GM12878 (cell line): ENCODE measurements around the gene PPP1R13B. TPM values are rescaled to one million over a fixed set of nuclear protein-coding genes. Genes with fewer than 3 reads are reported as not detected.

Experiments
- ATAC-seq: fragments of 200-7000 bp; cut with Tn5 transposase; 3 replicates; pipeline ENCODE4 v1.9.1; 2020; ENCODE audit warnings: mild to moderate bottlenecking, moderate library complexity
- BruUV-seq: library from RNA; stranded (reverse); fragments of 400-500 nt; replicated peaks from 2 replicates; lab custom pipeline; 2021; lab: Mats Ljungman, UMichigan
- CTCF ChIA-PET: fragments of 300-600 bp; sonication (Branson Sonifier 250); formaldehyde crosslinking; extraction: SDS; loops from one replicate; lab custom pipeline; 2021; ENCODE audit warnings: inconsistent platforms; lab: Yijun Ruan, JAX
- POLR2A ChIA-PET: fragments of 350-600 bp; formaldehyde crosslinking; extraction: SDS; loops from one replicate; lab custom pipeline; 2021; ENCODE audit warnings: inconsistent platforms; lab: Charles Lee
- RAD21 ChIA-PET: fragments of 300-600 bp; sonication (Branson Sonifier 250); formaldehyde crosslinking; loops from one replicate; lab custom pipeline; 2023; ENCODE audit warnings: antibody characterized with exemption; ENCODE audit not compliant: unreplicated experiment; lab: Charles Lee
- SMC1A ChIA-PET: fragments of 300-600 bp; sonication (Branson Sonifier 250); formaldehyde crosslinking; loops from one replicate; lab custom pipeline; 2023; ENCODE audit not compliant: unreplicated experiment, uncharacterized antibody; lab: Charles Lee
- DNase-seq: peaks from one replicate; pipeline ENCODE4 v3.0.0-alpha.2; 2011; ENCODE audit warnings: low read depth, low spot score
- FAIRE-seq: peaks from 3 replicates; lab custom pipeline; 2011; peaks lifted over from hg19 to GRCh38; lab: Jason Lieb, UNC
- H2AFZ ChIP-seq: 2 replicates; pipeline ENCODE4 v1.6.0; 2011; ENCODE audit warnings: low read depth, low read length, control low read depth; ENCODE audit not compliant: control insufficient read depth
- H3K27ac ChIP-seq: 2 replicates; pipeline ENCODE4 v1.5.1; 2011; ENCODE audit warnings: control low read depth; ENCODE audit not compliant: control insufficient read depth, insufficient read depth
- H3K27me3 ChIP-seq, 2 experiments: replicated peaks in 1 of 2; 2 replicates each; pipeline versions ENCODE4 v1.6.0 to v1.6.1; 2011; ENCODE audit warnings: low read length in 1 of 2; ENCODE audit not compliant: control insufficient read depth in 2 of 2, insufficient read depth in 2 of 2
- H3K36me3 ChIP-seq, 2 experiments: 2 replicates each; pipeline ENCODE4 v1.5.1; 2011; ENCODE audit warnings: low read length in 1 of 2; ENCODE audit not compliant: control insufficient read depth in 2 of 2, insufficient read depth in 2 of 2
- H3K4me1 ChIP-seq: 2 replicates; pipeline ENCODE4 v1.6.1; 2011; ENCODE audit warnings: mild to moderate bottlenecking, low read length, moderate library complexity, mixed read lengths; ENCODE audit not compliant: control insufficient read depth, insufficient read depth
- H3K4me2 ChIP-seq: 2 replicates; pipeline ENCODE4 v1.6.0; 2011; ENCODE audit warnings: control low read depth; ENCODE audit not compliant: control insufficient read depth, insufficient read depth
- H3K4me3 ChIP-seq: fragments of 200-600 bp; sonication (generic); 2 replicates; pipeline ENCODE4 v1.5.1; 2016
- H3K79me2 ChIP-seq: 2 replicates; pipeline ENCODE4 v1.6.0; 2011; ENCODE audit warnings: low read length; ENCODE audit not compliant: control insufficient read depth, insufficient read depth
- H3K9ac ChIP-seq: 2 replicates; pipeline ENCODE4 v1.8.0; 2011; ENCODE audit warnings: low read length, control low read depth, mixed read lengths; ENCODE audit not compliant: control insufficient read depth, insufficient read depth
- H3K9me3 ChIP-seq: replicated peaks from 3 replicates; pipeline ENCODE4 v1.5.1; 2011; ENCODE audit warnings: mild to moderate bottlenecking, low read length; ENCODE audit not compliant: control insufficient read depth, insufficient read depth
- H4K20me1 ChIP-seq: 2 replicates; pipeline ENCODE4 v1.6.0; 2011; ENCODE audit not compliant: control insufficient read depth, insufficient read depth
- CBX5 ChIP-seq: sonication (generic); IDR thresholded peaks from 2 replicates; pipeline ENCODE4 v1.6.1; 2016; ENCODE audit warnings: low read depth, moderate library complexity, mild to moderate bottlenecking, inconsistent platforms
- IKZF1 ChIP-seq: fragments of 450-650 bp; conservative IDR thresholded peaks from 2 replicates; pipeline ENCODE4 v1.6.1; 2017; ENCODE audit warnings: antibody characterized with exemption, mild to moderate bottlenecking
- TARDBP ChIP-seq: IDR thresholded peaks from 2 replicates; pipeline ENCODE4 v1.6.1; 2016; ENCODE audit warnings: borderline replicate concordance
- WGBS: methylation state at CpG from one replicate; pipeline ENCODE4 v1.1.6; 2016; ENCODE audit warnings: low lambda C conversion rate; ENCODE audit not compliant: insufficient replicate concordance, insufficient coverage; ENCODE audit errors: missing lambda C conversion rate; 5-methylcytosine and 5-hydroxymethylcytosine counted together
- in situ Hi-C: fragments of 300-500 bp; cut with MboI; formaldehyde crosslinking; loops from 9 replicates; pipeline ENCODE4 v1.14.3; 2018; ENCODE audit warnings: mixed read lengths
- intact Hi-C: fragments of 100-400 bp; cut with micrococcal nuclease; formaldehyde crosslinking; loops from one replicate; pipeline ENCODE4 v1.14.2; 2022; ENCODE audit not compliant: unreplicated experiment
- polyA plus RNA-seq, 11 experiments: library from polyadenylated mRNA; depleted of rRNA in 4 of 11; unstranded in 6 of 11; stranded (reverse) in 5 of 11; fragments of >200 nt; fragmentation: Nextera tagmentation in 4 of 11; fragmentation: Illumina TruSeq in 1 of 11; extraction: Ambion mirVana in 4 of 11; extraction: Trizol in 1 of 11; gene quantifications; 1 replicate in 1 of 11; 2 replicates in 10 of 11; pipeline versions ENCODE4 v1.2.1 to v1.2.3, GENCODE V29; 2011 to 2016; ENCODE audit warnings: inconsistent platforms in 2 of 11, missing spikeins in 2 of 11, low read depth in 1 of 11
- total RNA-seq, 4 experiments: library from RNA; depleted of rRNA in 3 of 4; stranded (reverse); fragments of >200 nt in 3 of 4; fragmentation: Illumina TruSeq in 1 of 4; extraction: Trizol in 1 of 4; gene quantifications; 2 replicates each; pipeline versions ENCODE4 v1.2.1 to v1.2.3, GENCODE V29; 2013 to 2021
- TF ChIP-seq, protein P1 (sequence below): fragments of 450-650 bp; IDR thresholded peaks from 2 replicates; pipeline ENCODE4 v1.6.1; 2016; ENCODE audit warnings: mild to moderate bottlenecking, moderate library complexity, borderline replicate concordance
- TF ChIP-seq, protein P2 (sequence below): IDR thresholded peaks from 2 replicates; pipeline ENCODE4 v1.6.1; 2012; ENCODE audit warnings: mild to moderate bottlenecking, low read depth, low read length
- TF ChIP-seq, protein P3 (sequence below): fragments of 450-650 bp; formaldehyde crosslinking; IDR thresholded peaks from 2 replicates; pipeline ENCODE4 v1.4.0; 2022; ENCODE audit warnings: mild to moderate bottlenecking, moderate library complexity
- TF ChIP-seq, protein P4 (sequence below): fragments of 450-650 bp; IDR thresholded peaks from 2 replicates; pipeline ENCODE4 v1.6.1; 2017; ENCODE audit warnings: mild to moderate bottlenecking

PPP1R13B gene
- total and polyA plus RNA-seq, 10 of the 15 experiments (the other 5 are each of a cell fraction or from before 2014, with no cell fraction given) = 0.16 to 8.1 (median 3.2) TPM

DNA sequence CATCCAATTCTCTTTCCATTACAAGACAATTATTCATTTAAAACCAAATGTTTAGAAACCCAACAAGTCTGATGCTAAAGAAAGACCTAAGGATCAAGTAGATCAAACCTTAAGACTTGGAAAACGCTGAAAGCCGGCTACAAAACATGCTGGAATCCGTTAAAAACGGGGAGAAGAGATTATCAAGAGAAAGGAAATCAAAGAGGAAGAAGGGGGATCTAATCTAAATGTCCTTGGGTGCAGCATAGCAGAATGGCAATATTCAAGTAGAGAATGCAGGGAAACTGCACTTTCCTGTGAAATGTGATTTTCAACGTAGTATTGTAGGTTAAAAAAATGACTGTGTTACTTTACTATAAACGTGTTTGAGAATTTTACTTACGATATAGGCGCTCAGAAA, 1.3 kb downstream of the PPP1R13B start (continued):
- TF ChIP-seq, protein P1, sequence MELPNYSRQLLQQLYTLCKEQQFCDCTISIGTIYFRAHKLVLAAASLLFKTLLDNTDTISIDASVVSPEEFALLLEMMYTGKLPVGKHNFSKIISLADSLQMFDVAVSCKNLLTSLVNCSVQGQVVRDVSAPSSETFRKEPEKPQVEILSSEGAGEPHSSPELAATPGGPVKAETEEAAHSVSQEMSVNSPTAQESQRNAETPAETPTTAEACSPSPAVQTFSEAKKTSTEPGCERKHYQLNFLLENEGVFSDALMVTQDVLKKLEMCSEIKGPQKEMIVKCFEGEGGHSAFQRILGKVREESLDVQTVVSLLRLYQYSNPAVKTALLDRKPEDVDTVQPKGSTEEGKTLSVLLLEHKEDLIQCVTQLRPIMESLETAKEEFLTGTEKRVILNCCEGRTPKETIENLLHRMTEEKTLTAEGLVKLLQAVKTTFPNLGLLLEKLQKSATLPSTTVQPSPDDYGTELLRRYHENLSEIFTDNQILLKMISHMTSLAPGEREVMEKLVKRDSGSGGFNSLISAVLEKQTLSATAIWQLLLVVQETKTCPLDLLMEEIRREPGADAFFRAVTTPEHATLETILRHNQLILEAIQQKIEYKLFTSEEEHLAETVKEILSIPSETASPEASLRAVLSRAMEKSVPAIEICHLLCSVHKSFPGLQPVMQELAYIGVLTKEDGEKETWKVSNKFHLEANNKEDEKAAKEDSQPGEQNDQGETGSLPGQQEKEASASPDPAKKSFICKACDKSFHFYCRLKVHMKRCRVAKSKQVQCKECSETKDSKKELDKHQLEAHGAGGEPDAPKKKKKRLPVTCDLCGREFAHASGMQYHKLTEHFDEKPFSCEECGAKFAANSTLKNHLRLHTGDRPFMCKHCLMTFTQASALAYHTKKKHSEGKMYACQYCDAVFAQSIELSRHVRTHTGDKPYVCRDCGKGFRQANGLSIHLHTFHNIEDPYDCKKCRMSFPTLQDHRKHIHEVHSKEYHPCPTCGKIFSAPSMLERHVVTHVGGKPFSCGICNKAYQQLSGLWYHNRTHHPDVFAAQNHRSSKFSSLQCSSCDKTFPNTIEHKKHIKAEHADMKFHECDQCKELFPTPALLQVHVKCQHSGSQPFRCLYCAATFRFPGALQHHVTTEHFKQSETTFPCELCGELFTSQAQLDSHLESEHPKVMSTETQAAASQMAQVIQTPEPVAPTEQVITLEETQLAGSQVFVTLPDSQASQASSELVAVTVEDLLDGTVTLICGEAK = no peak

DNA sequence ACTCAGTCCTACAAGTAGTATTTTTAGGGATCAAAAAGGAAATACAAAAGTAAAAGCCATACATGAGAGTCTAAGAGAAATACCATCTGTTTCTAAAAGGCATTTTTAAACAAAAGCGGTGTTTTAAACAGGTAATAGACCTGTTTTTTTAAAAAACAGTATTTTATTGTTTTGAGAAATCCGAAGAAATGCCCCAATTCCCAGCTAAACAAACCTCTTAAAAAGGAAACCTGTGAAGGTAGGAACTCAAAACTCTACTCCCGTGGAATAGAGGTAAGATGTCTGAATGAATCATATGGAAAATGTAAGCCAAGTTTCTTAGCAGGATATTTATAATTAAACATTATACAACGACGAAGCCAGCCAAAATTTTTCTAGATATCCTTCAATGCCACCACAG, 2.0 kb downstream of the PPP1R13B start:
- RAD21 ChIA-PET = no interaction called here
- intact Hi-C loops (no loop called here), in situ Hi-C loops (no loop called here)
- no peak for TF ChIP-seq IKZF1
- TF ChIP-seq, protein P2, sequence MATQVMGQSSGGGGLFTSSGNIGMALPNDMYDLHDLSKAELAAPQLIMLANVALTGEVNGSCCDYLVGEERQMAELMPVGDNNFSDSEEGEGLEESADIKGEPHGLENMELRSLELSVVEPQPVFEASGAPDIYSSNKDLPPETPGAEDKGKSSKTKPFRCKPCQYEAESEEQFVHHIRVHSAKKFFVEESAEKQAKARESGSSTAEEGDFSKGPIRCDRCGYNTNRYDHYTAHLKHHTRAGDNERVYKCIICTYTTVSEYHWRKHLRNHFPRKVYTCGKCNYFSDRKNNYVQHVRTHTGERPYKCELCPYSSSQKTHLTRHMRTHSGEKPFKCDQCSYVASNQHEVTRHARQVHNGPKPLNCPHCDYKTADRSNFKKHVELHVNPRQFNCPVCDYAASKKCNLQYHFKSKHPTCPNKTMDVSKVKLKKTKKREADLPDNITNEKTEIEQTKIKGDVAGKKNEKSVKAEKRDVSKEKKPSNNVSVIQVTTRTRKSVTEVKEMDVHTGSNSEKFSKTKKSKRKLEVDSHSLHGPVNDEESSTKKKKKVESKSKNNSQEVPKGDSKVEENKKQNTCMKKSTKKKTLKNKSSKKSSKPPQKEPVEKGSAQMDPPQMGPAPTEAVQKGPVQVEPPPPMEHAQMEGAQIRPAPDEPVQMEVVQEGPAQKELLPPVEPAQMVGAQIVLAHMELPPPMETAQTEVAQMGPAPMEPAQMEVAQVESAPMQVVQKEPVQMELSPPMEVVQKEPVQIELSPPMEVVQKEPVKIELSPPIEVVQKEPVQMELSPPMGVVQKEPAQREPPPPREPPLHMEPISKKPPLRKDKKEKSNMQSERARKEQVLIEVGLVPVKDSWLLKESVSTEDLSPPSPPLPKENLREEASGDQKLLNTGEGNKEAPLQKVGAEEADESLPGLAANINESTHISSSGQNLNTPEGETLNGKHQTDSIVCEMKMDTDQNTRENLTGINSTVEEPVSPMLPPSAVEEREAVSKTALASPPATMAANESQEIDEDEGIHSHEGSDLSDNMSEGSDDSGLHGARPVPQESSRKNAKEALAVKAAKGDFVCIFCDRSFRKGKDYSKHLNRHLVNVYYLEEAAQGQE = no peak
- TF ChIP-seq CBX5 = no peak
- no peak for TF ChIP-seq TARDBP
- TF ChIP-seq, protein P3, sequence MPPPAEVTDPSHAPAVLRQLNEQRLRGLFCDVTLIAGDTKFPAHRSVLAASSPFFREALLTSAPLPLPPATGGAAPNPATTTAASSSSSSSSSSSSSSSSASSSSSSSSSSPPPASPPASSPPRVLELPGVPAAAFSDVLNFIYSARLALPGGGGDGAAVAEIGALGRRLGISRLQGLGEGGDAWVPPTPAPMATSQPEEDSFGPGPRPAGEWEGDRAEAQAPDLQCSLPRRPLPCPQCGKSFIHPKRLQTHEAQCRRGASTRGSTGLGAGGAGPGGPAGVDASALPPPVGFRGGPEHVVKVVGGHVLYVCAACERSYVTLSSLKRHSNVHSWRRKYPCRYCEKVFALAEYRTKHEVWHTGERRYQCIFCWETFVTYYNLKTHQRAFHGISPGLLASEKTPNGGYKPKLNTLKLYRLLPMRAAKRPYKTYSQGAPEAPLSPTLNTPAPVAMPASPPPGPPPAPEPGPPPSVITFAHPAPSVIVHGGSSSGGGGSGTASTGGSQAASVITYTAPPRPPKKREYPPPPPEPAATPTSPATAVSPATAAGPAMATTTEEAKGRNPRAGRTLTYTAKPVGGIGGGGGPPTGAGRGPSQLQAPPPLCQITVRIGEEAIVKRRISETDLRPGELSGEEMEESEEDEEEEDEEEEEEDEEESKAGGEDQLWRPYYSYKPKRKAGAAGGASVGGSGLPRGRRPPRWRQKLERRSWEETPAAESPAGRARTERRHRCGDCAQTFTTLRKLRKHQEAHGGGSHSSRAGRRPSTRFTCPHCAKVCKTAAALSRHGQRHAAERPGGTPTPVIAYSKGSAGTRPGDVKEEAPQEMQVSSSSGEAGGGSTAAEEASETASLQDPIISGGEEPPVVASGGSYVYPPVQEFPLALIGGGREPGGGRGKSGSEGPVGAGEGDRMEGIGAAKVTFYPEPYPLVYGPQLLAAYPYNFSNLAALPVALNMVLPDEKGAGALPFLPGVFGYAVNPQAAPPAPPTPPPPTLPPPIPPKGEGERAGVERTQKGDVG = no peak
- TF ChIP-seq, protein P4, sequence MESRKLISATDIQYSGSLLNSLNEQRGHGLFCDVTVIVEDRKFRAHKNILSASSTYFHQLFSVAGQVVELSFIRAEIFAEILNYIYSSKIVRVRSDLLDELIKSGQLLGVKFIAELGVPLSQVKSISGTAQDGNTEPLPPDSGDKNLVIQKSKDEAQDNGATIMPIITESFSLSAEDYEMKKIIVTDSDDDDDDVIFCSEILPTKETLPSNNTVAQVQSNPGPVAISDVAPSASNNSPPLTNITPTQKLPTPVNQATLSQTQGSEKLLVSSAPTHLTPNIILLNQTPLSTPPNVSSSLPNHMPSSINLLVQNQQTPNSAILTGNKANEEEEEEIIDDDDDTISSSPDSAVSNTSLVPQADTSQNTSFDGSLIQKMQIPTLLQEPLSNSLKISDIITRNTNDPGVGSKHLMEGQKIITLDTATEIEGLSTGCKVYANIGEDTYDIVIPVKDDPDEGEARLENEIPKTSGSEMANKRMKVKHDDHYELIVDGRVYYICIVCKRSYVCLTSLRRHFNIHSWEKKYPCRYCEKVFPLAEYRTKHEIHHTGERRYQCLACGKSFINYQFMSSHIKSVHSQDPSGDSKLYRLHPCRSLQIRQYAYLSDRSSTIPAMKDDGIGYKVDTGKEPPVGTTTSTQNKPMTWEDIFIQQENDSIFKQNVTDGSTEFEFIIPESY = no peak
- Histone ChIP-seq H3K4me1 (no peaks in the 10 kb centered on the region), H3K27me3 (no peaks in the 10 kb centered on the region), H3K79me2 (no peaks in the 10 kb centered on the region; the same call in 1 of the 2 replicates), H3K4me3 (no peak overlapping the region), H3K9me3 (no peaks in the 10 kb centered on the region), H2AFZ (no peak overlapping the region), H3K27ac (no peak overlapping the region), H4K20me1 (no peaks in the 10 kb centered on the region), H3K36me3 (no peaks in the 10 kb centered on the region), H3K4me2 (no peak overlapping the region), H3K9ac (no peak overlapping the region)
- WGBS = 92% methylated on average over 5 of the region's 5 CpGs
- FAIRE-seq (no peak), ATAC-seq (no peak), DNase-seq (no peak)
- TSS peak; percentile 59 for BruUV-seq
- SMC1A ChIA-PET = interaction anchor here (0.9 to 1.3 kb wide), 2 partner anchors 28 to 37 kb away, joined by 4 read pairs; no protein-coding TSS in a partner anchor
- POLR2A ChIA-PET = no interaction called here
- CTCF ChIA-PET = interaction anchor here (0.6 kb wide), 1 partner anchor 41 kb away, joined by 3 read pairs; no protein-coding TSS in a partner anchor
